Lower leg skin (tissue), 3 donors: ENCODE measurements around the gene CNPPD1.

Experiments
- POLR2A ChIP-seq, 2 donors: fragments of 450-650 bp; IDR thresholded peaks; one replicate each; pipeline ENCODE4 v1.6.1; 2016 to 2017; ENCODE audit warnings: antibody characterized with exemption in 2 of 2, mild to moderate bottlenecking in 1 of 2, moderate library complexity in 1 of 2
- TF ChIP-seq, protein P1 (sequence below), 3 donors: fragments of 450-650 bp; IDR thresholded peaks; one replicate each; pipeline ENCODE4 v1.5.1; 2016; ENCODE audit warnings: antibody characterized with exemption in 3 of 3, mild to moderate bottlenecking in 3 of 3, moderate library complexity in 2 of 3

- TF ChIP-seq, protein P1, sequence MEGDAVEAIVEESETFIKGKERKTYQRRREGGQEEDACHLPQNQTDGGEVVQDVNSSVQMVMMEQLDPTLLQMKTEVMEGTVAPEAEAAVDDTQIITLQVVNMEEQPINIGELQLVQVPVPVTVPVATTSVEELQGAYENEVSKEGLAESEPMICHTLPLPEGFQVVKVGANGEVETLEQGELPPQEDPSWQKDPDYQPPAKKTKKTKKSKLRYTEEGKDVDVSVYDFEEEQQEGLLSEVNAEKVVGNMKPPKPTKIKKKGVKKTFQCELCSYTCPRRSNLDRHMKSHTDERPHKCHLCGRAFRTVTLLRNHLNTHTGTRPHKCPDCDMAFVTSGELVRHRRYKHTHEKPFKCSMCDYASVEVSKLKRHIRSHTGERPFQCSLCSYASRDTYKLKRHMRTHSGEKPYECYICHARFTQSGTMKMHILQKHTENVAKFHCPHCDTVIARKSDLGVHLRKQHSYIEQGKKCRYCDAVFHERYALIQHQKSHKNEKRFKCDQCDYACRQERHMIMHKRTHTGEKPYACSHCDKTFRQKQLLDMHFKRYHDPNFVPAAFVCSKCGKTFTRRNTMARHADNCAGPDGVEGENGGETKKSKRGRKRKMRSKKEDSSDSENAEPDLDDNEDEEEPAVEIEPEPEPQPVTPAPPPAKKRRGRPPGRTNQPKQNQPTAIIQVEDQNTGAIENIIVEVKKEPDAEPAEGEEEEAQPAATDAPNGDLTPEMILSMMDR (IDR thresholded peaks at IDR 0.05), result peak in 1 of 3 donors; percentile 96
- TF ChIP-seq POLR2A (IDR thresholded peaks at IDR 0.05), result no peak
Measured at GRCh38 chr2:219160186-219161017, 16.3 kb downstream of the CNPPD1 start, which contains the start of gene NHEJ1.
